SW480 (cell line): ENCODE measurements around the gene STKLD1.
A peak's percentile ranks its signal among the peaks of the same experiment; 100 is the strongest.
"Not testable (repeated sequence)": the region's sequence is repeated elsewhere in the genome, so short reads cannot be mapped to it uniquely, and the experiment has no call there.

Experiments
- DNase-seq: peaks from one replicate; pipeline ENCODE4 v3.0.0-alpha.2; 2016; ENCODE audit warnings: low spot score

STKLD1 gene

GRCh38 chr9:133362359-133363044 lies 13.7 kb upstream of the STKLD1 start:
- DNase-seq: no peak

- DNase-seq: no peak
Measured at GRCh38 chr9:133366435-133366834, 9.7 kb upstream of the STKLD1 start.

- DNase-seq: no peak
Measured at GRCh38 chr9:133367221-133367620, 8.9 kb upstream of the STKLD1 start.

- DNase-seq: no peak
Measured at GRCh38 chr9:133367778-133368177, 8.4 kb upstream of the STKLD1 start.

DNA sequence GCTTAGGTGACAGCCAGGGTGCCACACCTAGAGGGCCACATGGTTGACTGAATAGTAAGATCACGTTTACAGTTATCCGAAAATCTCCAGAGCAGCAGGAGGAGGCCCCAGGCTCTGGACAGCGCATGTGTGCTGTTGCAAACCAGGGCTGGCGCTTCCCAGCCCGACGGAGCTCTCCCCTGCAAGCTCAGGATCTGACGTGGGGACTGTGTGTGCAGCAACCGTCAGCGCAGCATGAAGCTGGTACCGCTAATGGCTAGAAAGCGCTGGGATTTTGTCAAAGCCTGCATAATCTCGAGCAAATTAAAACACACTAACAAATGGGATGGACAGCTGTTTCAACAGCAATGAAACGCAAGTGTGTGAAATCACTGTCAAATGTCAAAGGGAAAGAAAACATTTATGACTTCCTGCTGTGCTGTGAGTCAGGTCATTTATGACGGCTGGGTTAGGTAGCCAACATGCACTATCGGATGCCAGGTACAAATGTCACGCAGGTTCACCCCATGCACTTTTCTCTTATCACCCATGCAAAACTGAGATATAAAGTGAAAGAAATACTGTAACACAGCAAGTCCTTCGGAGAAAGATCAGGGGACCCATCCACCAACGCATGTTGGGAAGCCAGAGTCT lies 7.8 kb upstream of the STKLD1 start:
- DNase-seq: no peak

GRCh38 chr9:133369422-133369821 lies 6.7 kb upstream of the STKLD1 start:
- no peak for DNase-seq

DNA sequence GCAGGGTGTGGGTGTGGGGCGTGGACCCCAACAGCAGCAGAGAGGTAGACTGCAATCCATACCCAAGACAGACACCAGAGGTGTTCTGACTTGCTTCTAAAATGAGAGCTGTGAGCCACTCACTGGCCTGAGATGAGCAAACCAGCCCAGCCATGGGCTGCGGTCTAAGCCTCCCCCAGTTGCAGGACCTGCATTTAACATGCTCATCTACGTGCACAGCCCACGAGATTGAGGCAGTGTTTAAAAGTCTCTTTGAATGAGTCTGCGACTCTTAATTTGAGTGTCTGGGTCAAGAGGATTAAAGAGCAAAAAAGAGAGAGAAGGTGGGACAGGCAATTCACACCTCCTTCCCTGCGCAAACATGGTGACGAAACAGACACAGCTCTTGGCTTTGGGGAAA lies 6.2 kb upstream of the STKLD1 start:
- DNase-seq: no peak

- no peak for DNase-seq
Measured at GRCh38 chr9:133370685-133371084, 5.5 kb upstream of the STKLD1 start.

GRCh38 chr9:133371261-133371711 lies 4.9 kb upstream of the STKLD1 start:
- no peak for DNase-seq

- no peak for DNase-seq
Measured at GRCh38 chr9:133372144-133372543, 4.0 kb upstream of the STKLD1 start.

- DNase-seq: no peak
Measured at GRCh38 chr9:133374612-133375115, 1.5 kb upstream of the STKLD1 start.

DNA sequence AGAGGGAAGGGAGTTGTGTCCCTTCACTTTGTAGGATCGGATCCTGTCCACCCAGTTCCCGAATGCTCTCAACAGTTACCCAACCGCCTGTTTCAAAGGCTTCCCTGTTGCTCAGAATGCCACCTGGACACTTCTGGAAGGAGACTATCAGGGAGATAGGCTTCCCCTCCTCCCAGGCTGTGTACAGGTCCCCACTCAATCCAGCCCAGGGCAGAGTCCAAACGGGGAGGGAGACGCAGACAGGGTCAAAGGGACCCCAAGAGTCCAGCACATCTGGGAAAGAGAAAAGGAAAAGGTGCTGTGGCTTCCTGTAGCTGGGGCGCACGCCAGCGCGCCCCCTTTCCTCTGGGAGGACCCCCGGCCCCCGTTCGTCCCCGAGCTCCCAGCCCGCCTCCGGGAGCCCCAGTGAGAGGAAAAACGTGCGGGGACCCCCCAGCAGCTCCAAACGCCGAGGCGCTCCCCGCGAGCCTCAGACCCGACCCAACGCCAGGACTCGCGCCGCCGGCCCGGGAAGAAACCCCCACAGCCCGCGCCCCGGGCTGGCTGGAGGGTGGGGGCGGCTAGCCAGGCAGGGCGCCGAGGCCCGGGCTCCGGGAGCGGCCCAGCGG lies 946 bp upstream of the STKLD1 start:
- DNase-seq: peak; percentile 50

GRCh38 chr9:133377280-133377679 lies 1.1 kb downstream of the STKLD1 start:
- DNase-seq: not testable (repeated sequence)

DNA sequence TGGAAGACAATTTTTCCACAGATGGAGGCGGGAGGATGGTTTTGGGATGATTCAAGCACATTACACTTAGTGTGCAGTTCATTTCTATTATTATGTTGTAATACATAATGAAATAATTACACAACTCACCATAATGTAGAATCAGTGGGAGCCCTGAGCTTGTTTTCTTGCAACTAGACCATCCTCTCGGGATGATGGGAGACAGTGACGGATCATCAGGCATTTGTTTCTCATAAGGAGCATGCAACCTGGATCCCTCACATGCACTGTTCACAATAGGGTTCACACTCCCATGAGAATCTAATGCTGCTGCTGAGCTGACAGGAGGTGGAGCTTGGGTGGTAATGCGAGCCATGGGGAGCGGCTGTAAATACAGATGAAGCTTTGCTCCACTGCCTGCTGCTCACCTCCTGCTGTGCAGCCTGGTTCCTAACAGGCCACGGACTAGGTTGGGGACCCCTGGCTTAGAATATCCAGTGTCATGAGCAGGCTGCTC lies 1.6 kb downstream of the STKLD1 start:
- DNase-seq: peak; percentile 58

GRCh38 chr9:133378408-133378962 lies 2.3 kb downstream of the STKLD1 start:
- DNase-seq: no peak

- no peak for DNase-seq
Measured at GRCh38 chr9:133379153-133380086, 3.3 kb downstream of the STKLD1 start.

DNA sequence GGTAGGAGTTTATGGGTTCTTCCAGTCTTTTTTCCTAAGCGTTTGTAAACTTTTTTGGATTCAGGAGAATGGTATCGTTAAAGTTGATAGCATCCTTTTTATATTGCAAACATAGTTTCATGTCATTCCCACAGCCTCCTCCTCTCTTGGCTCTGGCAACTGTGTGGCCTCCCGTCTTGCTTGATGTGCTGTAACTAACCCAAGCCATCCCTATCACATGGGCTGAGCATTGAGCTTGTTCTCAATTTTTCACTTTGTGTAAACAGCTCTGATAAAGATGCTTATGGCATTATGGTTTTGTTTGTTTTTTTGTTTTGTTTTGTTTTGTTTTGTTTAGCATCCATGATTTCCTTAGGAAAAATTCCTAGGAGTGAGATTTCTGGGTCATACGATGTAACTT lies 4.6 kb downstream of the STKLD1 start:
- no peak for DNase-seq

GRCh38 chr9:133382507-133383141 lies 6.5 kb downstream of the STKLD1 start:
- DNase-seq: no peak

DNA sequence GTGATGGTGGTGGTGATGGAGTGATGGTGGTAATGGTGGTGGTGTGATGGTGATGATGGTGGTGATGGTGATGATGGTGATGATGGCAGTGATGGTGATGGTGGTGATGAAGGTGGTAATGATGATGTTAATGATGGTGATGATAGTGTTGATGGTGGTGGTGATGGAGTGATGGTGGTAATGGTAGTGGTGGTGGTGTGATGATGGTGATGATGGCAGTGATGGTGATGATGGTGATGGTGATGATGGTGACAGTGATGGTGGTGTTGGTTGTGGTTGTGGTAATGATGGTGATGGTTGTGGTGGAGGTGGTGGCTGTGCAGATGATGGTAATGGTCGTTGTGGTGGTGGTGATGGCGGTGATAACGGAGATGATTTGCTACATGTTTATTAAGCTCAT lies 7.3 kb downstream of the STKLD1 start:
- DNase-seq: no peak

- no peak for DNase-seq
Measured at GRCh38 chr9:133384736-133385321, 8.7 kb downstream of the STKLD1 start.

DNA sequence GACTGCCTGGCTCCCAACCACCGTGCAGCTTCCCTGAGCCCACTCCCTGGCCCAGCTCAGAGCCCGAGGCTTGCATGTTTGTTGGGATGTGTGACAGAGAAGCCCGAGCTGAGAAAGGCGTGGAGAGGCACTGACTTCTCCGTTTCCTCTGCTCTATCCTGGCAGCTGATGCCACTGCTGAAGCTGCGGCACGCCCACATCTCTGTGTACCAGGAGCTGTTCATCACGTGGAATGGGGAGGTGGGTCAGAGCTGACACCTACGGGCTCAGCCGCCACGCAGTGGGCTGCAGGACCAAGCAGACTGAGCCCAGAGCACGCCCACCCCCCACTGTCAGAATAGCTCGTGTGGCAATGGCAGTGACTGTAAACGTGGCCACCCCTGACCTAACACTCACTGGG lies 9.3 kb downstream of the STKLD1 start:
- DNase-seq: no peak
